KMS-11 (cell line): ENCODE results near the gene SETD1B.
"Not testable (repeated sequence)": the region's sequence is repeated elsewhere in the genome, so short reads cannot be mapped to it uniquely, and the experiment has no call there.

Experiments used
- H2AFZ ChIP-seq: fragments of 200-600 bp; sonication (generic); 2 replicates; pipeline ENCODE4 v1.6.1; 2016; ENCODE audit warnings: antibody characterized with exemption, mixed run types, low read depth
- H3K27ac ChIP-seq: fragments of 200-600 bp; sonication (generic); 2 replicates; pipeline ENCODE4 v1.6.1; 2016; ENCODE audit warnings: mild to moderate bottlenecking, mixed run types
- H3K27me3 ChIP-seq: fragments of 200-600 bp; sonication (generic); 2 replicates; pipeline ENCODE4 v1.6.1; 2017; ENCODE audit warnings: mild to moderate bottlenecking, low read depth, mixed run types, moderate library complexity; ENCODE audit not compliant: insufficient read depth
- H3K36me3 ChIP-seq: fragments of 200-600 bp; sonication (generic); 2 replicates; pipeline ENCODE4 v1.6.1; 2017; ENCODE audit warnings: mild to moderate bottlenecking, mixed run types; ENCODE audit not compliant: insufficient read depth
- H3K4me1 ChIP-seq: fragments of 200-600 bp; sonication (generic); 2 replicates; pipeline ENCODE4 v1.6.1; 2016; ENCODE audit warnings: mild to moderate bottlenecking, low read depth, mixed run types; ENCODE audit not compliant: poor library complexity, severe bottlenecking
- H3K4me2 ChIP-seq: fragments of 200-600 bp; sonication (generic); 2 replicates; pipeline ENCODE4 v1.7.0; 2016; ENCODE audit warnings: mild to moderate bottlenecking, mixed run types
- H3K4me3 ChIP-seq: fragments of 200-600 bp; sonication (generic); IDR thresholded peaks from 2 replicates; pipeline ENCODE4 v1.6.1; 2017; ENCODE audit warnings: low read depth, low read length, mixed read lengths; ENCODE audit not compliant: insufficient read depth
- H3K79me2 ChIP-seq: fragments of 200-600 bp; sonication (generic); 2 replicates; pipeline ENCODE4 v1.6.1; 2016; ENCODE audit warnings: low read depth, mixed run types; ENCODE audit not compliant: insufficient read depth
- H3K9ac ChIP-seq: fragments of 200-600 bp; sonication (generic); 2 replicates; pipeline ENCODE4 v1.6.1; 2016; ENCODE audit warnings: mild to moderate bottlenecking, mixed run types
- H4K20me1 ChIP-seq: fragments of 200-600 bp; sonication (generic); 2 replicates; pipeline ENCODE4 v1.6.1; 2016; ENCODE audit warnings: mild to moderate bottlenecking, mixed run types; ENCODE audit not compliant: insufficient read depth
- TF ChIP-seq, protein P1 (sequence below): fragments of 200-600 bp; sonication (generic); conservative IDR thresholded peaks from 2 replicates; pipeline ENCODE4 v1.6.1; 2017; ENCODE audit warnings: low read depth, mild to moderate bottlenecking, antibody characterized with exemption, low read length, moderate library complexity, mixed read lengths

The SETD1B gene

DNA sequence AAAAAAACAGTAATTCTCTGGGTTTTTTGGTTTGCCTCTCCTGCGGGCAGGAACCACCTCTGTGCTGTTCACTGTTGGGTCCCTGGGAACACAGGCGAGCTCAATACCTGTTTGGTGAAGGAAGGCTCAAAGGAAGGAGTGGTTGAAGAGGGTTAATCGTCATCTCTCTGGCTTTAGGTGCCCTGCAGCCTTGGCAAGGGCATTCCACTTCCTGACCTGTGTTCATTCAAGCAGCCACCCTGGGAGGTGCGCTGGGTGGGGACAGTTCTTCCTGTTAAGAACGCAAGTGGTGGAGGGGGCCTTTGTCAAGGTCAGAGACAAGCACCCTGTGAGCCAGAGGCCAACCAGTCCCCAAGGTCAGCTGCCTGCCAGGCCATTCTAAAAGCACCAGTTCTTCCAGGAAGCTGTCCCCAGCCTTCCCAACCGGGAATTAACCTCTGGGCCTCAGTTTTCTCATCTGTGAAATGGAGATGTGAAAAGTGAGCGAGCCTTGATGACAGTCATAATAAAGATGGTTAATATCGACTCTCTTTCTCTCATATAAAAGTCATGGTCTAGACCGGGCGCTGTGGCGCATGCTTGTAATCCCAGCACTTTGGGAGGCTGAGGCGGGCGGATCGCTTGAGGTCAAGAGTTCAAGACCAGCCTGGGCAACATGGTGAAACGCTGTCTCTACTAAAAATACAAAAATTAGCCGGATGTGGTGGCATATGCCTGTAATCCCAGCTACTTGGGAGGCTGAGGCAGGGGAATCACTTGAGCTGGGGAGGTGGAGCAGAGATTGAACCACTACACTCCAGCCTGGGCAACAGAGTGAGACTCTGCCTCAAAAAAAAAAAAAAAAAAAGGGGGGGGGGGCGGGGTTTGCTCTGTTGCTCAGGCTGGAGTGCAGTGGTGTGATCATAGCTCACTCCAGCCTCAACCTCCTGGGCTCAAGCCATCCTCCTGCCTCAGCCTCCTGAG, 16.5 kb upstream of the SETD1B start:
- no peaks in the 10 kb centered on the region for H3K36me3 ChIP-seq
- peaks cover 5% of the 10 kb centered on the region for H3K4me1 ChIP-seq
- no peak overlapping the region for H3K27ac ChIP-seq
- H3K27me3 ChIP-seq: no peaks in the 10 kb centered on the region
- H4K20me1 ChIP-seq: no peaks in the 10 kb centered on the region
- H3K9ac ChIP-seq: no peak overlapping the region
- H3K79me2 ChIP-seq: no peaks in the 10 kb centered on the region
- no peak overlapping the region for H2AFZ ChIP-seq
- H3K4me3 ChIP-seq: no peak overlapping the region
- TF ChIP-seq, protein P1, sequence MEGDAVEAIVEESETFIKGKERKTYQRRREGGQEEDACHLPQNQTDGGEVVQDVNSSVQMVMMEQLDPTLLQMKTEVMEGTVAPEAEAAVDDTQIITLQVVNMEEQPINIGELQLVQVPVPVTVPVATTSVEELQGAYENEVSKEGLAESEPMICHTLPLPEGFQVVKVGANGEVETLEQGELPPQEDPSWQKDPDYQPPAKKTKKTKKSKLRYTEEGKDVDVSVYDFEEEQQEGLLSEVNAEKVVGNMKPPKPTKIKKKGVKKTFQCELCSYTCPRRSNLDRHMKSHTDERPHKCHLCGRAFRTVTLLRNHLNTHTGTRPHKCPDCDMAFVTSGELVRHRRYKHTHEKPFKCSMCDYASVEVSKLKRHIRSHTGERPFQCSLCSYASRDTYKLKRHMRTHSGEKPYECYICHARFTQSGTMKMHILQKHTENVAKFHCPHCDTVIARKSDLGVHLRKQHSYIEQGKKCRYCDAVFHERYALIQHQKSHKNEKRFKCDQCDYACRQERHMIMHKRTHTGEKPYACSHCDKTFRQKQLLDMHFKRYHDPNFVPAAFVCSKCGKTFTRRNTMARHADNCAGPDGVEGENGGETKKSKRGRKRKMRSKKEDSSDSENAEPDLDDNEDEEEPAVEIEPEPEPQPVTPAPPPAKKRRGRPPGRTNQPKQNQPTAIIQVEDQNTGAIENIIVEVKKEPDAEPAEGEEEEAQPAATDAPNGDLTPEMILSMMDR: no peak
- H3K4me2 ChIP-seq: no peak overlapping the region

DNA sequence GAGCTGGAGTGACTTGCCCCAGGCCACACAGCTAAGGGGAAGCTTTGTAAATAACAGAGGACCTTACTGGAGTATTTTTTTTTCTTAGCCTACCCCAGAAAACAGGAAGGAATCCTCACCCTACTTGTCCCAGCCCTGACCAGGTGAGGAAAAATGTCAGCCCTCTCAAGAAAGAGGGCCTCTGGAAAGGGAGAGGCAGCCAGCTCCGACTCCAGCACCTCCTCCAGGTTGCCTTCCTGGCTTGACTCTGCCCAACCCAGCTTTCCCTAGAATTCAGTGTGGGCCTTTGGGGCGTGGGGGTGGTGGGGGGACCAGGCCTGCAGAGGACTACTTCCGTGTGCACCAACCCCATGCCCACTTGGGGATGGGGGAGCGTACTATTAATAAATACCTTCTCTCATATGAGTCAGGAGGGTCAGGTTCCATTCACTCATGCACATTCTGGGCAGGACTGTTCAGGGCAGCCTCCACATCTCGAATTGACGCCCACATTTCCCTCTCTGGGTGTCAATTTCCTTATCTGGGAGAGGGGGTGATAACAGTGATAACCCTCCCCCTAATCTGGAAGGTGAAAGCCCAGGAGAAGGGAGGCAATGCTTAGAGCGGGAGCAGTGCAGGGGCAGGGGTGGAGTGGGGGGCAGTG, 15.5 kb upstream of the SETD1B start:
- Histone ChIP-seq H4K20me1 (no peaks in the 10 kb centered on the region), H3K4me1 (peaks cover 5% of the 10 kb centered on the region), H3K79me2 (no peaks in the 10 kb centered on the region), H2AFZ (no peak overlapping the region), H3K36me3 (no peaks in the 10 kb centered on the region), H3K4me3 (no peak overlapping the region), H3K4me2 (no peak overlapping the region), H3K27me3 (no peaks in the 10 kb centered on the region), H3K27ac (no peak overlapping the region), H3K9ac (no peak overlapping the region)
- TF ChIP-seq, protein P1: no peak

DNA sequence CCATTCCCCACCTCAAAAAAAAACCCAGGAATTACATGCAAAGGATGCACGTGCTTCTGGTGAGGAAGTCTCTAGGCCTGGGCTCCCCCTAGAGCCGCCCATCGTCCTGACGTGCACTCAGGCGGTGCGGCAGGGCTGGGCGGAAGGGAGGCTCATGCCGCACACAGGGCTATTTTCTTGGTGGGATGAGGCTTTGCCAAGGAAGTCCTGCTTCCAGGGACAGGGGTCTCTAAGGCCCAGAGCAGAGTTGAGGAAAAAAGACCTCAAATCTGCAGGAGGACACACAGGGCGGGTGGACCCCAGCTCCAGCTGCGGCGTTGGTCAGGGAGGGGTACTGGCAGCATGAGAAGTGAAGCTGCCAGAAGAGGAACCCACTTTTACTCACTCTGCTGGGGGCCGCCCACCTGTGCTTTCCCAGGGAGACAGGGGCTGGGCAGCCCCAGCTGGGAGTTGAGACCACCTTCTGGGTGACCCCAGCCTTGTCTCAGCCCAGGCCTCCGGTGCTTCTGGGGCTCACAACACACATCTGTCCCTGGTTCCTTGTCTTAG, 14.5 kb upstream of the SETD1B start:
- TF ChIP-seq, protein P1: no peak
- no peaks in the 10 kb centered on the region for H3K27me3 ChIP-seq
- no peak overlapping the region for H3K9ac ChIP-seq
- no peak overlapping the region for H3K4me2 ChIP-seq
- no peaks in the 10 kb centered on the region for H3K79me2 ChIP-seq
- H3K27ac ChIP-seq: no peak overlapping the region
- H4K20me1 ChIP-seq: no peaks in the 10 kb centered on the region
- no peaks in the 10 kb centered on the region for H3K36me3 ChIP-seq
- peaks cover 5% of the 10 kb centered on the region for H3K4me1 ChIP-seq
- no peak overlapping the region for H3K4me3 ChIP-seq
- H2AFZ ChIP-seq: no peak overlapping the region

DNA sequence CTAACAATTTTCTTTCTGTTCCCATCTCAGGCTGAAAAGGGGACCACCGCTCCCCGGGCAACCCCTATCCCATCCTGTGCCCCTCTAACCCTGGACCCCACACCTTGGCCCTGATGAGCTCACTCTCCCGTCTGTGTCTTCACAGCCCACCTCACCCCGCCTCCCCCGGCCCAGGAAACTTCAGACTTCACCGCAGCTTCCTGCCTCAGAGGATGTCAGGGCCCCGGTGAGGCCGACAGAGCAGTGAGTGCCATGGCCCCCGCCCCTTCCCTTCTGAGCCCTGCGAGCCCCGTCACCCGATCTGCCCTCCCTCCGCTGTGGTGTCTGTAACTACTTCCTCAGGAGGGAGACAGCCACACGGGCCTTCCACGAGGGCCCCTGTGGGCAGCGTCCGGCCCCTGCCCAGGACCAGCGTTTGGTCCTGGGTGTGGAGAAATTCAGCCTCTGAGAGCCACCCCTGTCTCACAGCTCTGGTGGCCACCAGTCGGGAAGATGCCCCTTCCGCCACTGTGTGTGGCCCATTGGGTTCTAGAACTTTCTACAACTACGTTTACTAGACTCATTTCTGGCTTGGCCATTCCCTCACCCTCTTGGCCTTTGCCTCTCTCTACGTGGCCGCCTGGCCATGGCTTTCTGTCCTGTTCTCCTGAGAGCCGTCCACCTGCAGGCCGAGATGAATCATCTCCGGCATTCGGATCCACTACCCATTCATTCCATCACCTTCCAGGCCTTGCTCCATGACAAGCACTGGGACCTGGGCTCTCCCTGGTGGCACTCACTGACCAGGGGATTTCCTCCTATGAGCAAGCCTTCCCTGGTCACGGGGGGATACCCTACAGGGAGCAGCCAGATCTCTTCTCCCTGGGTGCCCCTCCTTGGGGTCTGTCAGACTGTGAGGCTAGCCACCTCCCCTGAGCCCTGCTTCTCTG, 13.7 kb upstream of the SETD1B start:
- Histone ChIP-seq H3K4me3 (no peak overlapping the region), H3K4me1 (peaks cover 12% of the 10 kb centered on the region), H3K9ac (no peak overlapping the region), H3K79me2 (no peaks in the 10 kb centered on the region), H3K27me3 (no peaks in the 10 kb centered on the region), H4K20me1 (no peaks in the 10 kb centered on the region), H3K4me2 (no peak overlapping the region), H3K27ac (no peak overlapping the region), H2AFZ (no peak overlapping the region), H3K36me3 (no peaks in the 10 kb centered on the region)
- TF ChIP-seq, protein P1: no peak

DNA sequence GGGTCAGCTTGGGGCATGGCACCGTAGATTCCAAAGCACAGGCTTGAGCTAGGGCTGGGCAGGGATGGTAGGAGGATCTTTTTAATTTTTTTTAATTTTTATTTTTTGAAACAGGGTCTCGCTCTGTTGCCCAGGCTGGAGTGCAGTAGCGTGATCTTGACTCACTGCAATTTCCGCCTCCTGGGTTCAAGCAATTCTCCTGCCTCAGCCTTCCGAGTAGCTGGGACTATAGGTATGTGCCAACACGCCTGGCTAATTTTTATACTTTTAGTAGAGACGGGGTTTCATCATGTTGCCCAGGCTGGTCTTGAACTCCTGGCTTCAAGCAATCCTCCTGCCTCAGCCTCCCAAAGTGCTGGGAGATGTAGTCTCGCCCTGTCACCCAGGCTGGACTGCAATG, 13.0 kb upstream of the SETD1B start:
- H3K79me2 ChIP-seq, H3K4me3 ChIP-seq, H3K9ac ChIP-seq, H3K4me2 ChIP-seq, H3K27me3 ChIP-seq, H3K27ac ChIP-seq, H3K36me3 ChIP-seq, H2AFZ ChIP-seq, H4K20me1 ChIP-seq: not testable (repeated sequence)
- H3K4me1 ChIP-seq: peaks cover 14% of the 10 kb centered on the region
